SK-N-SH treated with all-trans-retinoic acid at 6 μM for 48 hours (cell line): ENCODE measurements around the gene BTAF1.

Source experiments
- RARB ChIP-seq: fragments of 250-450 bp; sonication (Bioruptor Pico); IDR thresholded peaks from 2 replicates; pipeline ENCODE4 v1.8.0; 2021; ENCODE audit warnings: mild to moderate bottlenecking, moderate library complexity
- ZC3H10 ChIP-seq: fragments of 250-450 bp; sonication (Bioruptor Pico); IDR thresholded peaks from 2 replicates; pipeline ENCODE4 v1.5.1; 2021; ENCODE audit warnings: mild to moderate bottlenecking, moderate library complexity
- ZNF565 ChIP-seq: fragments of 450-650 bp; formaldehyde crosslinking; conservative IDR thresholded peaks from 2 replicates; pipeline ENCODE4 v1.5.0; 2020; ENCODE audit warnings: low read depth, mild to moderate bottlenecking, moderate library complexity
- TF ChIP-seq, protein P1 (sequence below): fragments of 250-450 bp; sonication (Bioruptor Pico); IDR thresholded peaks from 2 replicates; pipeline ENCODE4 v1.8.0; 2020; ENCODE audit warnings: mild to moderate bottlenecking, moderate library complexity, borderline replicate concordance

- TF ChIP-seq RARB (CRISPR knock-in tag) (no peak), ZC3H10 (no peak), ZNF565 (CRISPR knock-in tag) (no peak)
- TF ChIP-seq, protein P1, sequence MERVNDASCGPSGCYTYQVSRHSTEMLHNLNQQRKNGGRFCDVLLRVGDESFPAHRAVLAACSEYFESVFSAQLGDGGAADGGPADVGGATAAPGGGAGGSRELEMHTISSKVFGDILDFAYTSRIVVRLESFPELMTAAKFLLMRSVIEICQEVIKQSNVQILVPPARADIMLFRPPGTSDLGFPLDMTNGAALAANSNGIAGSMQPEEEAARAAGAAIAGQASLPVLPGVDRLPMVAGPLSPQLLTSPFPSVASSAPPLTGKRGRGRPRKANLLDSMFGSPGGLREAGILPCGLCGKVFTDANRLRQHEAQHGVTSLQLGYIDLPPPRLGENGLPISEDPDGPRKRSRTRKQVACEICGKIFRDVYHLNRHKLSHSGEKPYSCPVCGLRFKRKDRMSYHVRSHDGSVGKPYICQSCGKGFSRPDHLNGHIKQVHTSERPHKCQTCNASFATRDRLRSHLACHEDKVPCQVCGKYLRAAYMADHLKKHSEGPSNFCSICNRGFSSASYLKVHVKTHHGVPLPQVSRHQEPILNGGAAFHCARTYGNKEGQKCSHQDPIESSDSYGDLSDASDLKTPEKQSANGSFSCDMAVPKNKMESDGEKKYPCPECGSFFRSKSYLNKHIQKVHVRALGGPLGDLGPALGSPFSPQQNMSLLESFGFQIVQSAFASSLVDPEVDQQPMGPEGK (CRISPR knock-in tag) = no peak
Measured at GRCh38 chr10:91875156-91875555, 48.4 kb upstream of the BTAF1 start.
